GM23338 (cell line): Measurements from ENCODE around the gene MLLT3. TPM values are rescaled to one million over a fixed set of nuclear protein-coding genes. Genes with fewer than 3 reads are reported as not detected.

ENCODE experiments used
- ATAC-seq: fragments of 200-7000 bp; cut with Tn5 transposase; 3 replicates; pipeline ENCODE4 v1.9.1; 2020
- DNase-seq: peaks from one replicate; pipeline ENCODE4 v3.0.0-alpha.2; 2015; ENCODE audit warnings: low spot score
- H2AFZ ChIP-seq: fragments of 200-600 bp; sonication (generic); 2 replicates; pipeline ENCODE4 v1.8.0; 2016; ENCODE audit warnings: antibody characterized with exemption, mild to moderate bottlenecking, moderate library complexity
- H3F3A ChIP-seq: fragments of 200-600 bp; sonication (generic); replicated peaks from 2 replicates; pipeline ENCODE4 v1.8.0; 2017; ENCODE audit warnings: antibody characterized with exemption, mixed run types, low read depth
- H3K27ac ChIP-seq: fragments of 200-600 bp; sonication (generic); 2 replicates; pipeline ENCODE4 v1.6.1; 2016; ENCODE audit warnings: low read depth
- H3K27me3 ChIP-seq: fragments of 200-600 bp; sonication (generic); 2 replicates; pipeline ENCODE4 v1.8.0; 2016; ENCODE audit warnings: mild to moderate bottlenecking, mixed run types, moderate library complexity; ENCODE audit not compliant: insufficient read depth
- H3K36me3 ChIP-seq: fragments of 200-600 bp; sonication (generic); 2 replicates; pipeline ENCODE4 v1.8.0; 2016; ENCODE audit warnings: mild to moderate bottlenecking; ENCODE audit not compliant: insufficient read depth
- H3K4me1 ChIP-seq: fragments of 200-600 bp; sonication (generic); 2 replicates; pipeline ENCODE4 v1.8.0; 2016; ENCODE audit warnings: mild to moderate bottlenecking, moderate library complexity; ENCODE audit not compliant: insufficient read depth
- H3K4me2 ChIP-seq: fragments of 200-600 bp; sonication (generic); 2 replicates; pipeline ENCODE4 v1.7.1; 2017; ENCODE audit warnings: mixed run types
- H3K4me3 ChIP-seq: fragments of 200-600 bp; sonication (generic); 2 replicates; pipeline ENCODE4 v1.6.1; 2016; ENCODE audit warnings: mixed run types
- H3K79me2 ChIP-seq: fragments of 200-600 bp; sonication (generic); replicated peaks from 2 replicates; pipeline ENCODE4 v1.8.0; 2017; ENCODE audit warnings: mild to moderate bottlenecking; ENCODE audit not compliant: insufficient read depth
- H3K9me2 ChIP-seq: fragments of 200-600 bp; sonication (generic); 2 replicates; pipeline ENCODE4 v1.8.0; 2017; ENCODE audit not compliant: insufficient read depth
- H4K20me1 ChIP-seq: fragments of 200-600 bp; sonication (generic); replicated peaks from 2 replicates; pipeline ENCODE4 v1.8.0; 2017; ENCODE audit warnings: mild to moderate bottlenecking; ENCODE audit not compliant: insufficient read depth
- H3K27ac Mint-ChIP-seq: 2 replicates; pipeline ENCODE4 v1.8.0; 2020; ENCODE audit warnings: inconsistent platforms, mild to moderate bottlenecking, moderate library complexity, mixed read lengths
- H3K27me3 Mint-ChIP-seq: 3 replicates; pipeline ENCODE4 v1.8.0; 2022; ENCODE audit warnings: low read depth, mild to moderate bottlenecking, moderate library complexity, mixed read lengths, inconsistent platforms; ENCODE audit not compliant: insufficient read depth, poor library complexity
- H3K36me3 Mint-ChIP-seq: 3 replicates; pipeline ENCODE4 v1.8.0; 2021; ENCODE audit warnings: low read depth, mild to moderate bottlenecking, inconsistent platforms, moderate library complexity, mixed read lengths
- H3K4me1 Mint-ChIP-seq: 3 replicates; pipeline ENCODE4 v1.8.0; 2020; ENCODE audit warnings: mild to moderate bottlenecking, inconsistent platforms, mixed read lengths
- H3K4me3 Mint-ChIP-seq: 3 replicates; pipeline ENCODE4 v1.8.0; 2021; ENCODE audit warnings: moderate library complexity, mild to moderate bottlenecking, inconsistent platforms, mixed read lengths
- H3K9me3 Mint-ChIP-seq: 3 replicates; pipeline ENCODE4 v1.8.0; 2020; ENCODE audit warnings: moderate library complexity, mild to moderate bottlenecking, inconsistent platforms, mixed read lengths
- CREB1 ChIP-seq: fragments of 250-450 bp; sonication (Bioruptor Pico); IDR thresholded peaks from 2 replicates; pipeline ENCODE4 v1.5.0; 2020; ENCODE audit warnings: low read depth, mild to moderate bottlenecking, moderate library complexity
- EZH2 ChIP-seq: fragments of 200-600 bp; sonication (generic); IDR thresholded peaks from one replicate; pipeline ENCODE4 v1.8.0; 2017; ENCODE audit warnings: antibody characterized with exemption, mild to moderate bottlenecking, low read depth; ENCODE audit not compliant: unreplicated experiment
- EZH2phosphoT487 ChIP-seq: fragments of 200-600 bp; sonication (generic); IDR thresholded peaks from one replicate; pipeline ENCODE4 v1.8.1; 2018; ENCODE audit warnings: antibody characterized with exemption; ENCODE audit not compliant: unreplicated experiment
- JUNB ChIP-seq: IDR thresholded peaks from one replicate; pipeline ENCODE4 v1.6.1; 2016; ENCODE audit warnings: antibody characterized with exemption; ENCODE audit not compliant: unreplicated experiment
- NANOG ChIP-seq: IDR thresholded peaks from 2 replicates; pipeline ENCODE4 v1.6.1; 2016; ENCODE audit warnings: antibody characterized with exemption, borderline replicate concordance
- POLR2AphosphoS5 ChIP-seq: IDR thresholded peaks from 2 replicates; pipeline ENCODE4 v1.6.1; 2016; ENCODE audit warnings: antibody characterized with exemption, low read depth
- STAT1 ChIP-seq: IDR thresholded peaks from one replicate; pipeline ENCODE4 v1.6.1; 2016; ENCODE audit warnings: antibody characterized with exemption; ENCODE audit not compliant: unreplicated experiment
- ZNF114 ChIP-seq: fragments of 250-450 bp; sonication (Bioruptor Pico); IDR thresholded peaks from 2 replicates; pipeline ENCODE4 v1.5.0; 2020; ENCODE audit warnings: mild to moderate bottlenecking, moderate library complexity
- ZNF331 ChIP-seq: fragments of 250-450 bp; sonication (Bioruptor Pico); IDR thresholded peaks from 2 replicates; pipeline ENCODE4 v1.5.0; 2020; ENCODE audit warnings: low read depth, mild to moderate bottlenecking, moderate library complexity
- polyA plus RNA-seq: library from polyadenylated mRNA; unstranded; fragments of >200 nt; fragmentation: Nextera tagmentation; extraction: Ambion mirVana; gene quantifications from 2 replicates; pipeline ENCODE4 v1.2.1, GENCODE V29; 2016
- total RNA-seq: library from RNA; depleted of rRNA; stranded (reverse); fragments of >200 nt; shearing (Covaris generic); gene quantifications from 2 replicates; pipeline ENCODE4 v1.2.3, GENCODE V29; 2014
- TF ChIP-seq, protein P1 (sequence below): IDR thresholded peaks from one replicate; pipeline ENCODE4 v1.6.1; 2018; ENCODE audit warnings: antibody characterized with exemption; ENCODE audit not compliant: unreplicated experiment
- TF ChIP-seq, protein P2 (sequence below), 2 experiments: fragments of 200-600 bp in 1 of 2; sonication (generic) in 1 of 2; conservative IDR thresholded peaks; 2 replicates each; pipeline versions ENCODE4 v1.5.1 to v1.6.1; 2016 to 2017; ENCODE audit warnings: antibody characterized with exemption in 2 of 2, low read depth in 2 of 2, mild to moderate bottlenecking in 2 of 2, moderate library complexity in 1 of 2
- TF ChIP-seq, protein P3 (sequence below): IDR thresholded peaks from 2 replicates; pipeline ENCODE4 v1.6.1; 2016; ENCODE audit warnings: antibody characterized with exemption

The MLLT3 gene
- total and polyA plus RNA-seq, 2 experiments from 2014 or later = 7.5 to 9.5 TPM

DNA sequence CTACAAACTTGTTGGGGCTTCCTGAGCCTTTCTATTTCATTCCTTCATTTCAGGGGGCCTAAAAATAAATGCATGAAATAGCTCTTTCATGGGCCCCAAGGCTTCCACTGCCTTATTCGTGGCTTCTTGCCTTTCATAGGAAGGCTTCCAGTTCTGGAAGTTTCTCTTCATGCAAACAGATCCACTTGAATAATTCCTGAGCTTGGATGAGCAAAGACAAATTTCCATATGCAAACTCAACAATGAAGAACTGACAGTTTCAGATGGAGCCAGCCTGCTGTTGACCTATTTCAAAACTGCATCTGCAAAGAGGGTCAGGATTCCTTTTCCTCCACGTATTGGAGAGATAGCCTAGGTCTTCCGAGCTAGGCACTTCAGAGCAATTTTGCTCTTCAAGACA is 142.1 kb downstream of the MLLT3 start:
- Histone ChIP-seq H3K27ac (no peak overlapping the region), H3K79me2 (no peaks in the 10 kb centered on the region), H4K20me1 (no peaks in the 10 kb centered on the region)

DNA sequence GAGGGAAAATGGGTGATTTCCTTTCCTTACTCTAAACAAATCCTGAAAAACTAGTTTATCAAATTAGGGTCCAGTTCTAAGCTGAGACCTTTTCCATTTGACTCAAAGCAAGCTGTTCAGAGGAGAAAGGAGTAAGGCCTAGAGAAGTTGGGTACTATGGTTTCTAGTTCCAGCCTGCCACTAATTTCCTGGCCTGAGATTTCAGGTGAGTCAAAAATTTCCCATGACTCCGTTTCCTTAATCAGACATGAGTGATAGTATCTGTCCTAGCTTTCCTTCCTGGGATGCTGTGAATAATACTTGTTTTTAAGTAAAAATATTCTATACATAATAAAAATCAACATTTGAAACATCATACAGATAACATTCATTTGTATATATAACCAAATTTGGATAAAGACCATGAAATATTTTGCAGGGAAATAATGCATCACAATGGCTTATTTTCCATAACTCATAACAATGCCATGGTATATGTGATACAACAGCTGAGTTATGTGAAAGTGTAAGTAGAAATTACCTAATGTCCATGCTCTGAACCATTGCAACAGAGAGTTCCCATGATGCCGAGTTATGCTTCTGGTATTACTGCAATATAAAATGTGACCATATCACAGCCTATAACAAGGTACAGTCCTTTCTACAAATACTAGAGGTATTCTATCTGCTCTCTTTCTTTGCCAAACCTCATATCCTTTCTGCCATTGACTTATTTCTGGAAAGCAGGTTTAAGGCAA is 142.7 kb downstream of the MLLT3 start:
- H2AFZ ChIP-seq = no peak overlapping the region
- H3K36me3 ChIP-seq = no peaks in the 10 kb centered on the region
- no peak overlapping the region for H3K4me3 ChIP-seq
- peaks cover 40% of the 10 kb centered on the region for H3K4me1 ChIP-seq
- peaks cover 45% of the 10 kb centered on the region for H3K4me1 Mint-ChIP-seq
- DNase-seq = no peak
- H3K27me3 ChIP-seq = no peaks in the 10 kb centered on the region
- ATAC-seq = no peak
- H3K4me3 Mint-ChIP-seq = no peak overlapping the region
- H3K9me2 ChIP-seq = no peaks in the 10 kb centered on the region
- H3K27me3 Mint-ChIP-seq = peaks cover 2% of the 10 kb centered on the region
- no peak overlapping the region for H3K27ac Mint-ChIP-seq
- no peaks in the 10 kb centered on the region for H4K20me1 ChIP-seq
- no peaks in the 10 kb centered on the region for H3K9me3 Mint-ChIP-seq
- H3K36me3 Mint-ChIP-seq = no peaks in the 10 kb centered on the region
- H3K79me2 ChIP-seq = no peaks in the 10 kb centered on the region
- no peaks in the 10 kb centered on the region for H3F3A ChIP-seq
- no peak overlapping the region for H3K4me2 ChIP-seq
- no peak overlapping the region for H3K27ac ChIP-seq
- TF ChIP-seq ZNF331 = no peak
- no peak for TF ChIP-seq NANOG
- TF ChIP-seq, protein P1, sequence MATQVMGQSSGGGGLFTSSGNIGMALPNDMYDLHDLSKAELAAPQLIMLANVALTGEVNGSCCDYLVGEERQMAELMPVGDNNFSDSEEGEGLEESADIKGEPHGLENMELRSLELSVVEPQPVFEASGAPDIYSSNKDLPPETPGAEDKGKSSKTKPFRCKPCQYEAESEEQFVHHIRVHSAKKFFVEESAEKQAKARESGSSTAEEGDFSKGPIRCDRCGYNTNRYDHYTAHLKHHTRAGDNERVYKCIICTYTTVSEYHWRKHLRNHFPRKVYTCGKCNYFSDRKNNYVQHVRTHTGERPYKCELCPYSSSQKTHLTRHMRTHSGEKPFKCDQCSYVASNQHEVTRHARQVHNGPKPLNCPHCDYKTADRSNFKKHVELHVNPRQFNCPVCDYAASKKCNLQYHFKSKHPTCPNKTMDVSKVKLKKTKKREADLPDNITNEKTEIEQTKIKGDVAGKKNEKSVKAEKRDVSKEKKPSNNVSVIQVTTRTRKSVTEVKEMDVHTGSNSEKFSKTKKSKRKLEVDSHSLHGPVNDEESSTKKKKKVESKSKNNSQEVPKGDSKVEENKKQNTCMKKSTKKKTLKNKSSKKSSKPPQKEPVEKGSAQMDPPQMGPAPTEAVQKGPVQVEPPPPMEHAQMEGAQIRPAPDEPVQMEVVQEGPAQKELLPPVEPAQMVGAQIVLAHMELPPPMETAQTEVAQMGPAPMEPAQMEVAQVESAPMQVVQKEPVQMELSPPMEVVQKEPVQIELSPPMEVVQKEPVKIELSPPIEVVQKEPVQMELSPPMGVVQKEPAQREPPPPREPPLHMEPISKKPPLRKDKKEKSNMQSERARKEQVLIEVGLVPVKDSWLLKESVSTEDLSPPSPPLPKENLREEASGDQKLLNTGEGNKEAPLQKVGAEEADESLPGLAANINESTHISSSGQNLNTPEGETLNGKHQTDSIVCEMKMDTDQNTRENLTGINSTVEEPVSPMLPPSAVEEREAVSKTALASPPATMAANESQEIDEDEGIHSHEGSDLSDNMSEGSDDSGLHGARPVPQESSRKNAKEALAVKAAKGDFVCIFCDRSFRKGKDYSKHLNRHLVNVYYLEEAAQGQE = no peak
- no peak for TF ChIP-seq CREB1 (CRISPR knock-in tag)
- no peak for TF ChIP-seq ZNF114 (CRISPR knock-in tag)
- TF ChIP-seq, protein P2, sequence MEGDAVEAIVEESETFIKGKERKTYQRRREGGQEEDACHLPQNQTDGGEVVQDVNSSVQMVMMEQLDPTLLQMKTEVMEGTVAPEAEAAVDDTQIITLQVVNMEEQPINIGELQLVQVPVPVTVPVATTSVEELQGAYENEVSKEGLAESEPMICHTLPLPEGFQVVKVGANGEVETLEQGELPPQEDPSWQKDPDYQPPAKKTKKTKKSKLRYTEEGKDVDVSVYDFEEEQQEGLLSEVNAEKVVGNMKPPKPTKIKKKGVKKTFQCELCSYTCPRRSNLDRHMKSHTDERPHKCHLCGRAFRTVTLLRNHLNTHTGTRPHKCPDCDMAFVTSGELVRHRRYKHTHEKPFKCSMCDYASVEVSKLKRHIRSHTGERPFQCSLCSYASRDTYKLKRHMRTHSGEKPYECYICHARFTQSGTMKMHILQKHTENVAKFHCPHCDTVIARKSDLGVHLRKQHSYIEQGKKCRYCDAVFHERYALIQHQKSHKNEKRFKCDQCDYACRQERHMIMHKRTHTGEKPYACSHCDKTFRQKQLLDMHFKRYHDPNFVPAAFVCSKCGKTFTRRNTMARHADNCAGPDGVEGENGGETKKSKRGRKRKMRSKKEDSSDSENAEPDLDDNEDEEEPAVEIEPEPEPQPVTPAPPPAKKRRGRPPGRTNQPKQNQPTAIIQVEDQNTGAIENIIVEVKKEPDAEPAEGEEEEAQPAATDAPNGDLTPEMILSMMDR (conservative IDR thresholded peaks at IDR 0.05; ENCODE audit: low read depth in 2 of 2) = no peak
- TF ChIP-seq, protein P3, sequence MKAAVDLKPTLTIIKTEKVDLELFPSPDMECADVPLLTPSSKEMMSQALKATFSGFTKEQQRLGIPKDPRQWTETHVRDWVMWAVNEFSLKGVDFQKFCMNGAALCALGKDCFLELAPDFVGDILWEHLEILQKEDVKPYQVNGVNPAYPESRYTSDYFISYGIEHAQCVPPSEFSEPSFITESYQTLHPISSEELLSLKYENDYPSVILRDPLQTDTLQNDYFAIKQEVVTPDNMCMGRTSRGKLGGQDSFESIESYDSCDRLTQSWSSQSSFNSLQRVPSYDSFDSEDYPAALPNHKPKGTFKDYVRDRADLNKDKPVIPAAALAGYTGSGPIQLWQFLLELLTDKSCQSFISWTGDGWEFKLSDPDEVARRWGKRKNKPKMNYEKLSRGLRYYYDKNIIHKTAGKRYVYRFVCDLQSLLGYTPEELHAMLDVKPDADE = no peak
- TF ChIP-seq EZH2 = no peak
- TF ChIP-seq STAT1 = no peak
- TF ChIP-seq EZH2phosphoT487 = no peak

More for the DNA sequence above, 142.1 kb downstream of the MLLT3 start:
- H3K4me1 Mint-ChIP-seq = peaks cover 45% of the 10 kb centered on the region
- no peak overlapping the region for H3K4me2 ChIP-seq
- no peak overlapping the region for H3K4me3 ChIP-seq
- H3K27me3 ChIP-seq = no peaks in the 10 kb centered on the region
- H3K9me3 Mint-ChIP-seq = no peaks in the 10 kb centered on the region
- no peaks in the 10 kb centered on the region for H3K36me3 ChIP-seq
- no peak for TF ChIP-seq NANOG
- no peak for TF ChIP-seq JUNB
- no peak for TF ChIP-seq EZH2
- TF ChIP-seq, protein P1 = no peak
- TF ChIP-seq ZNF331 = no peak
- TF ChIP-seq POLR2AphosphoS5 = no peak
- H3K4me1 ChIP-seq = peaks cover 40% of the 10 kb centered on the region
- no peaks in the 10 kb centered on the region for H3F3A ChIP-seq
- peaks cover 2% of the 10 kb centered on the region for H3K27me3 Mint-ChIP-seq
- no peak for ATAC-seq
- peak overlapping the region; percentile 16 for H3K27ac Mint-ChIP-seq
- H2AFZ ChIP-seq = no peak overlapping the region
- no peak for DNase-seq
- H3K4me3 Mint-ChIP-seq = no peak overlapping the region
- no peaks in the 10 kb centered on the region for H3K9me2 ChIP-seq
- H3K36me3 Mint-ChIP-seq = no peaks in the 10 kb centered on the region
